Activated CD8-positive, alpha-beta memory T cell treated with anti-CD3 and anti-CD28 coated beads, Interleukin-2, amount 10 ng/mL, durations not matched to agents 7 days and 5 days (primary cell): ENCODE measurements around the gene MBNL1. TPM values are rescaled to one million over a fixed set of nuclear protein-coding genes. Genes with fewer than 3 reads are reported as not detected.
"Not testable (repeated sequence)": the region's sequence is repeated elsewhere in the genome, so short reads cannot be mapped to it uniquely, and the experiment has no call there.

ENCODE experiments used
- ATAC-seq: fragments of 150-1000 bp; cut with Tn5 transposase; one replicate; pipeline ENCODE4 v1.10.0; 2021; ENCODE audit warnings: moderate library complexity
- CTCF ChIA-PET: fragments of 350-600 bp; sonication (Branson Sonifier 250); formaldehyde crosslinking; loops from one replicate; lab custom pipeline; 2021; ENCODE audit warnings: antibody characterized with exemption; lab: Charles Lee
- DNase-seq: peaks from one replicate; pipeline ENCODE4 v3.0.0-alpha.2; 2020
- H3K27ac Mint-ChIP-seq: one replicate; pipeline ENCODE4 v1.8.0; 2021; ENCODE audit warnings: mild to moderate bottlenecking, mixed read lengths
- H3K27me3 Mint-ChIP-seq: one replicate; pipeline ENCODE4 v1.8.0; 2021; ENCODE audit warnings: mixed read lengths
- H3K36me3 Mint-ChIP-seq: one replicate; pipeline ENCODE4 v1.8.0; 2021; ENCODE audit warnings: mild to moderate bottlenecking, mixed read lengths
- H3K4me1 Mint-ChIP-seq: one replicate; pipeline ENCODE4 v1.8.0; 2021; ENCODE audit warnings: mixed read lengths
- H3K4me3 Mint-ChIP-seq: one replicate; pipeline ENCODE4 v1.8.0; 2021; ENCODE audit warnings: mild to moderate bottlenecking, moderate library complexity, mixed read lengths
- H3K9me3 Mint-ChIP-seq: one replicate; pipeline ENCODE4 v1.8.0; 2022; ENCODE audit warnings: low read depth, mixed read lengths
- total RNA-seq, 2 experiments: library from RNA; stranded (reverse); gene quantifications; one replicate each; pipeline ENCODE4 v1.2.3, GENCODE V29; 2021

Gene MBNL1
- total RNA-seq, 2 experiments from 2014 or later = 370 to 398 TPM

- CTCF ChIA-PET = no interaction called here
- Mint-ChIP-seq H3K4me1 (peaks cover 27% of the 10 kb centered on the region), H3K27ac (no peak overlapping the region), H3K4me3 (no peak overlapping the region), H3K36me3 (peaks cover 30% of the 10 kb centered on the region), H3K27me3 (no peaks in the 10 kb centered on the region), H3K9me3 (no peaks in the 10 kb centered on the region)
- ATAC-seq = no peak
- DNase-seq = no peak
Measured at GRCh38 chr3:152389316-152389934, 120.7 kb downstream of the MBNL1 start.

- Mint-ChIP-seq H3K4me3 (no peak overlapping the region), H3K4me1 (peaks cover 27% of the 10 kb centered on the region), H3K36me3 (peaks cover 40% of the 10 kb centered on the region), H3K9me3 (no peaks in the 10 kb centered on the region), H3K27ac (no peak overlapping the region), H3K27me3 (no peaks in the 10 kb centered on the region)
- CTCF ChIA-PET = no interaction called here
- ATAC-seq = no peak
- no peak for DNase-seq
Measured at GRCh38 chr3:152390647-152391046, 121.9 kb downstream of the MBNL1 start.

- DNase-seq (no peak), ATAC-seq (no peak)
- H3K27ac Mint-ChIP-seq = no peak overlapping the region
- no peak overlapping the region for H3K4me3 Mint-ChIP-seq
- H3K4me1 Mint-ChIP-seq = peaks cover 28% of the 10 kb centered on the region
- H3K9me3 Mint-ChIP-seq = no peaks in the 10 kb centered on the region
- H3K36me3 Mint-ChIP-seq = peaks cover 46% of the 10 kb centered on the region
- no peaks in the 10 kb centered on the region for H3K27me3 Mint-ChIP-seq
- CTCF ChIA-PET = interaction anchor here (0.8 kb wide), 1 partner anchor 10 kb away, joined by 3 read pairs; no protein-coding TSS in a partner anchor
Measured at GRCh38 chr3:152391671-152392070, 122.9 kb downstream of the MBNL1 start.

GRCh38 chr3:152392272-152392880 is 123.6 kb downstream of the MBNL1 start:
- Mint-ChIP-seq H3K4me3 (no peak overlapping the region), H3K27me3 (no peaks in the 10 kb centered on the region), H3K36me3 (peaks cover 49% of the 10 kb centered on the region), H3K27ac (no peak overlapping the region), H3K9me3 (no peaks in the 10 kb centered on the region), H3K4me1 (peaks cover 31% of the 10 kb centered on the region)
- CTCF ChIA-PET = interaction anchor here (0.8 kb wide), 1 partner anchor 9 kb away, joined by 3 read pairs; no protein-coding TSS in a partner anchor
- ATAC-seq (no peak), DNase-seq (no peak)

- Mint-ChIP-seq H3K4me3 (no peak overlapping the region), H3K9me3 (no peaks in the 10 kb centered on the region), H3K27ac (no peak overlapping the region), H3K4me1 (peaks cover 33% of the 10 kb centered on the region), H3K36me3 (peaks cover 52% of the 10 kb centered on the region), H3K27me3 (no peaks in the 10 kb centered on the region)
- ATAC-seq (no peak), DNase-seq (no peak)
- CTCF ChIA-PET = no interaction called here
Measured at GRCh38 chr3:152394246-152394645, 125.5 kb downstream of the MBNL1 start.

- H3K27ac Mint-ChIP-seq = no peak overlapping the region
- H3K4me1 Mint-ChIP-seq = peaks cover 37% of the 10 kb centered on the region
Measured at GRCh38 chr3:152395764-152396163, 127.0 kb downstream of the MBNL1 start.

GRCh38 chr3:152396867-152397266 is 128.1 kb downstream of the MBNL1 start:
- Mint-ChIP-seq H3K9me3 (no peaks in the 10 kb centered on the region), H3K27ac (no peak overlapping the region), H3K4me1 (peaks cover 43% of the 10 kb centered on the region), H3K27me3 (no peaks in the 10 kb centered on the region), H3K36me3 (peaks cover 52% of the 10 kb centered on the region), H3K4me3 (no peak overlapping the region)
- CTCF ChIA-PET = no interaction called here
- ATAC-seq (no peak), DNase-seq (no peak)

More at GRCh38 chr3:152395764-152396163, 127.0 kb downstream of the MBNL1 start:
- Mint-ChIP-seq H3K36me3 (peaks cover 52% of the 10 kb centered on the region), H3K4me3 (no peak overlapping the region), H3K27me3 (no peaks in the 10 kb centered on the region), H3K9me3 (no peaks in the 10 kb centered on the region)
- DNase-seq (no peak), ATAC-seq (no peak)
- CTCF ChIA-PET = no interaction called here

GRCh38 chr3:152397348-152397747 is 128.6 kb downstream of the MBNL1 start:
- peaks cover 48% of the 10 kb centered on the region for H3K4me1 Mint-ChIP-seq
- H3K4me3 Mint-ChIP-seq, DNase-seq, H3K27me3 Mint-ChIP-seq, H3K9me3 Mint-ChIP-seq, H3K27ac Mint-ChIP-seq, CTCF ChIA-PET, ATAC-seq: not testable (repeated sequence)
- peaks cover 55% of the 10 kb centered on the region for H3K36me3 Mint-ChIP-seq

- no peaks in the 10 kb centered on the region for H3K9me3 Mint-ChIP-seq
- peaks cover 56% of the 10 kb centered on the region for H3K4me1 Mint-ChIP-seq
- ATAC-seq = no peak
- H3K27ac Mint-ChIP-seq = peak overlapping the region; percentile 50
- no peaks in the 10 kb centered on the region for H3K27me3 Mint-ChIP-seq
- CTCF ChIA-PET = interaction anchor here (1.4 kb wide), 1 partner anchor 12 kb away, joined by 4 read pairs; no protein-coding TSS in a partner anchor
- H3K4me3 Mint-ChIP-seq = no peak overlapping the region
- H3K36me3 Mint-ChIP-seq = peaks cover 56% of the 10 kb centered on the region
- DNase-seq = no peak
Measured at GRCh38 chr3:152398495-152398894, 129.8 kb downstream of the MBNL1 start.

- CTCF ChIA-PET = interaction anchor here (1.3 to 1.4 kb wide), 2 partner anchors 12 to 44 kb away, joined by 4 to 5 read pairs; no protein-coding TSS in a partner anchor
- Mint-ChIP-seq H3K4me3 (no peak overlapping the region), H3K4me1 (peaks cover 59% of the 10 kb centered on the region), H3K9me3 (no peaks in the 10 kb centered on the region), H3K27me3 (no peaks in the 10 kb centered on the region), H3K27ac (no peak overlapping the region), H3K36me3 (peaks cover 56% of the 10 kb centered on the region)
- no peak for ATAC-seq
- no peak for DNase-seq
Measured at GRCh38 chr3:152399374-152399773, 130.6 kb downstream of the MBNL1 start.

GRCh38 chr3:152400887-152401286 is 132.2 kb downstream of the MBNL1 start:
- no peak overlapping the region for H3K4me3 Mint-ChIP-seq
- H3K27me3 Mint-ChIP-seq = no peaks in the 10 kb centered on the region
- ATAC-seq (no peak), DNase-seq (no peak)
- peaks cover 46% of the 10 kb centered on the region for H3K36me3 Mint-ChIP-seq
- peaks cover 60% of the 10 kb centered on the region for H3K4me1 Mint-ChIP-seq
- no peak overlapping the region for H3K27ac Mint-ChIP-seq
- no peaks in the 10 kb centered on the region for H3K9me3 Mint-ChIP-seq
- CTCF ChIA-PET = interaction anchor here (0.9 to 1.5 kb wide), 2 partner anchors 9 kb away, joined by 3 read pairs; no protein-coding TSS in a partner anchor

- peaks cover 46% of the 10 kb centered on the region for H3K36me3 Mint-ChIP-seq
- peaks cover 66% of the 10 kb centered on the region for H3K4me1 Mint-ChIP-seq
- ATAC-seq = peak; percentile 59
- no peaks in the 10 kb centered on the region for H3K27me3 Mint-ChIP-seq
- no peaks in the 10 kb centered on the region for H3K9me3 Mint-ChIP-seq
- no peak overlapping the region for H3K4me3 Mint-ChIP-seq
- peak overlapping the region; percentile 55 for H3K27ac Mint-ChIP-seq
- no peak for DNase-seq
- CTCF ChIA-PET = interaction anchor here (1.0 kb wide), 1 partner anchor 9 kb away, joined by 4 read pairs; no protein-coding TSS in a partner anchor
Measured at GRCh38 chr3:152402695-152403451, 134.1 kb downstream of the MBNL1 start.

- Mint-ChIP-seq H3K27ac (peak overlapping the region; percentile 53), H3K27me3 (no peaks in the 10 kb centered on the region), H3K9me3 (no peaks in the 10 kb centered on the region), H3K36me3 (peaks cover 43% of the 10 kb centered on the region), H3K4me1 (peaks cover 65% of the 10 kb centered on the region), H3K4me3 (no peak overlapping the region)
- DNase-seq (no peak), ATAC-seq (no peak)
- CTCF ChIA-PET = interaction anchor here (1.0 kb wide), 1 partner anchor 8 kb away, joined by 4 read pairs; no protein-coding TSS in a partner anchor
Measured at GRCh38 chr3:152403632-152404066, 134.9 kb downstream of the MBNL1 start.
